PFSK-1 (cell line): Measurements from ENCODE around the gene TPCN1.

ENCODE experiments used
- FOXP2 ChIP-seq: optimal IDR thresholded peaks from 2 replicates; pipeline ENCODE3; 2011; ENCODE audit warnings: borderline replicate concordance, control low read depth, inconsistent platforms; ENCODE audit not compliant: insufficient read depth; ENCODE audit errors: extremely low read length, extremely low read depth
- POLR2AphosphoS5 ChIP-seq: IDR thresholded peaks from 2 replicates; pipeline ENCODE4 v1.6.1; 2012; ENCODE audit warnings: low read depth, mild to moderate bottlenecking, control low read depth, low read length, moderate library complexity
- REST ChIP-seq, 2 experiments: IDR thresholded peaks; 2 replicates each; pipeline versions ENCODE4 v1.6.1 to v1.8.0; 2011 to 2012; ENCODE audit warnings: low read depth in 2 of 2, low read length in 2 of 2, control low read depth in 1 of 2, inconsistent platforms in 1 of 2, mild to moderate bottlenecking in 1 of 2, moderate library complexity in 1 of 2; ENCODE audit not compliant: insufficient read depth in 1 of 2
- SIN3A ChIP-seq: IDR thresholded peaks from 2 replicates; pipeline ENCODE4 v1.6.1; 2012; ENCODE audit warnings: mild to moderate bottlenecking, low read length, moderate library complexity, borderline replicate concordance; ENCODE audit not compliant: insufficient read depth
- TAF1 ChIP-seq: IDR thresholded peaks from 2 replicates; pipeline ENCODE4 v1.6.1; 2012; ENCODE audit warnings: low read length, control low read depth, borderline replicate concordance; ENCODE audit not compliant: insufficient read depth

Gene TPCN1

DNA sequence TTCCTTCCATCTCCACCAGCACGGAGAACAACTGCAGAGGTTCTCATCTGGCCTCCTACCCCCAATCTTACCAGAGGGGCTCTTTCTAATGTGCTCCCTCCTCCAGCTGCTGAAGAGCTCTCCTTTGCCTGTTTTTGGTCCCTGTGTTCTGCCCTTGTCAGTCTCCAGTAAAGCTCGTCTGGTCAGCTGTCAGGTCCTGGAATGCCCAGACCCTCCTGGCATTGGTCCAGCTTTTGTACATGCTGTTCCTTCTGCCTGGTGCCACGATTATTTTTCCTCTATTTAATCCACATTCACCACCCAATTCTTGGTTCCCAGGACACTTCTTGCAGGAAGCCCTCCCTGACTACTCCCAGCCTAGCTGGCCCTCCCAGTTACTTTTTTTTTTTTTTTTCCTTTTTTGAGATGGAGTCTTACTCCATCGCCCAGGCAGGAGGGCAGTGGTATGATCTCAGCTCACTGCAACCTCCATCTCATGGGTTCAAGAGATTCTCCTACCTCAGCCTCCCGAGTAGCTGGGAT, 107.2 kb downstream of the TPCN1 start:
- TF ChIP-seq POLR2AphosphoS5 (no peak), FOXP2 (no peak), REST (IDR thresholded peaks at IDR 0.05; ENCODE audit: insufficient read depth in 1 of 2, low read depth in 2 of 2, low read length in 2 of 2) (no peak), TAF1 (no peak), SIN3A (no peak)

- TF ChIP-seq TAF1 (no peak), SIN3A (no peak), FOXP2 (no peak), POLR2AphosphoS5 (no peak), REST (IDR thresholded peaks at IDR 0.05; ENCODE audit: insufficient read depth in 1 of 2, low read depth in 2 of 2, low read length in 2 of 2) (no peak)
Measured at GRCh38 chr12:113329022-113329790, 107.9 kb downstream of the TPCN1 start.

DNA sequence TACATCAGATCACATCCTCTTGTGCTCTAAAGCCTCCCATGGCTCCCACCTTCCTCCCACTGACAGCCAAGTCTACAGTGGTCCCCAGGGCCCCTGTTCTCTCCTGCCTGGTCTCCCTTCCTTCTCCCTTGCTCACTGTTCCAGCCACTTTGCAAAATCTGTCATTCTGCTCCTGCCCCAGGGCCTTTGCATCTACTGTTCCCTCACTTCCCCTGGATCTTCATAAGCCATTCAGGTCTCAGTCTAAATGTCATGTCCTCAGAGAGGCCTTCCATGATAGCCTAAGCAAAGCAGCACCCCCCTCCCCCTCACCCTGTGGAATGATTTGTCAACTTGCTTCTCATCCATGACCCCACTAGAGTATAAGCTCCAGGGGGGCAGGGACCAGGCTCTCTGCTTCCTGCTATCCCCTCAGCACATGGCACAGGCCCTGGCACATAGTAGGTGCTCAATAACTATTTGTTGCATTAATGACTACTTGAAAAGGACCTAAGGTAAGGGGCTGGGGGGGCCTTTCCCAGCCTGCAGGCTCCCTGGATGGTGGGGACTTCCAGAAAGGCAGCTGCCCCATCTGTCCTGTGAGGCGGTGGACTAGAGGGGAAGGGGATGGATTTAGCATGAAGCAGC, 108.6 kb downstream of the TPCN1 start:
- TF ChIP-seq TAF1: no peak
- no peak for TF ChIP-seq SIN3A
- TF ChIP-seq FOXP2: no peak
- no peak for TF ChIP-seq POLR2AphosphoS5
- no peak for TF ChIP-seq REST (IDR thresholded peaks at IDR 0.05; ENCODE audit: insufficient read depth in 1 of 2, low read depth in 2 of 2, low read length in 2 of 2)

- TF ChIP-seq SIN3A (no peak), POLR2AphosphoS5 (no peak), REST (IDR thresholded peaks at IDR 0.05; ENCODE audit: insufficient read depth in 1 of 2, low read depth in 2 of 2, low read length in 2 of 2) (no peak), FOXP2 (no peak), TAF1 (no peak)
Measured at GRCh38 chr12:113330505-113330904, 109.2 kb downstream of the TPCN1 start.
